B cell (primary cell): Measurements from ENCODE around the gene KRTAP10-1.

Experiments
- CTCF ChIP-seq: fragments of 200-600 bp; IDR thresholded peaks from one replicate; pipeline ENCODE4 v1.8.0; 2022; ENCODE audit warnings: antibody characterized with exemption, mild to moderate bottlenecking
- EZH2 ChIP-seq: IDR thresholded peaks from 2 replicates; pipeline ENCODE4 v1.6.1; 2012; ENCODE audit warnings: borderline replicate concordance, low read depth, mild to moderate bottlenecking, moderate library complexity, low read length; ENCODE audit not compliant: insufficient read depth, poor library complexity, severe bottlenecking

GRCh38 chr21:44539046-44539445 is 949 bp downstream of the KRTAP10-1 start:
- TF ChIP-seq CTCF (no peak), EZH2 (no peak)
